ENCODE measurements around the gene UBE2N. TPM values are rescaled to one million over a fixed set of nuclear protein-coding genes. Genes with fewer than 3 reads are reported as not detected.

Gene UBE2N
- total RNA-seq, 2 donors from 2014 or later, result 184 to 213 TPM

DNA sequence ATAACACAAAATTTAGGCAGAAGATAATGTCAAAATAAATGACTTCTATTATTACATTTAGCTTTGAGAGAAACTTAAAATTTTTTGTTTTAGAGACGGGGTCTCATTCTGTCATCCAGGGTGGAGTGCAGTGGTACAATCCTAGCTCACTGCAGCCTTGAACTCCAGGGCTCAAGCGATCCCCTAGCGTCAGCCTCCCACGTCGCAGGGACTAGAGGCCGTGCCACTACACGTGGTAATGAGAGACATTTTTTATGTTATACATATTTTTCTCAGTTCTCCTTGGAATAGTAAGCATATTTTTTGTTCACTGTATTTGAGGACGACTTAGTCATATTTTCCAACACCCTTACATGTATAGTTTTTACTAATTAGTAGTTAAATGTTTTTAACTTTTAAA, 85.5 kb downstream of the UBE2N start:
- Mint-ChIP-seq H3K27ac (no peak overlapping the region), H3K36me3 (no peaks in the 10 kb centered on the region), H3K27me3 (peaks cover 4 to 9% of the 10 kb centered on the region in 2 donors), H3K9me3 (no peaks in the 10 kb centered on the region), H3K4me1 (ENCODE audit: low read depth in 2 of 2) (no peaks in the 10 kb centered on the region), H3K4me3 (no peak overlapping the region)
- ATAC-seq, result no peak
- DNase-seq (ENCODE audit: low spot score), result no peak

Other genes starting within 250 kb of the UBE2N start
- gene NUDT4, start 64.0 kb downstream of the UBE2N start, total RNA-seq, result 10 to 100 TPM; 30.3 to 32.8 TPM
- 10 to 100 TPM; 42.8 to 53.2 TPM for gene MRPL42, start 25.6 kb upstream of the UBE2N start, total RNA-seq
- 10 to 100 TPM; 14.1 to 19.2 TPM for gene SOCS2, start 130.7 kb upstream of the UBE2N start, total RNA-seq
- gene CRADD, start 235.4 kb upstream of the UBE2N start, total RNA-seq, result 10 to 100 TPM; 11.9 to 12.2 TPM